ENCODE results near the gene PLD3. TPM values are rescaled to one million over a fixed set of nuclear protein-coding genes. Genes with fewer than 3 reads are reported as not detected.

PLD3 gene
- total and polyA plus RNA-seq, 2 experiments from 2014 or later, result 181 to 490 TPM

DNA sequence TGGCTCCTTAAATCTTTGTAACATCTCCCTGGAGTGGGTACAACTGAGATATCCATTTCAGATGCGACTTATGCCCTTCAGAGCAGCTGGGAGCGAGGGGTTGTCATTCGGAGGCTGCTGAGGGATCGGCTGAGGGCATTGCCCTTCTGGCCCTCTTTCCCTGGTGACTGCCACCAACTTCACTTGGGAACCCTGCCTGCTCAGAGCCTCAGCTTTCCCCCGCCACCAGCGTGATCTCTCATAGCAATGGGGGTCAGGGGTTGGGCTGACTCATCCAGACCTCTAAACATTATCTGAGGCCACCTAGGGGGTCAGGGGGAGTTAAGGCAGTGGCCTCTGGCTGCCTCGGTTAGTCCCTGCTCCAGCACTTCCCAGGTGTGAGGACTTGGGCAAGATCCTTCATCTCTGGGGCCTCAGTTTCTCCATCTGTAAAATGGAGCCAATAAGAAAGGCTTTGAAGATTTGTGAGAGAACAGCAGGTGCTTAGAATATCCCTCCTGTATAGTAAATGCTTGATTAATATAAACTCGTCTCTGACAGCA is 63.5 kb downstream of the PLD3 start:
- no peak for TF ChIP-seq CREB1 (CRISPR knock-in tag; IDR thresholded peaks at IDR 0.05; ENCODE audit: low read depth)
- no peak for TF ChIP-seq EZH2phosphoT487 (IDR thresholded peaks at IDR 0.05; ENCODE audit: unreplicated experiment)
- no peak for TF ChIP-seq STAT1 (IDR thresholded peaks at IDR 0.05; ENCODE audit: unreplicated experiment)
- TF ChIP-seq JUNB (IDR thresholded peaks at IDR 0.05; ENCODE audit: unreplicated experiment), result no peak
- no peak for TF ChIP-seq ZNF331 (CRISPR knock-in tag; IDR thresholded peaks at IDR 0.05; ENCODE audit: low read depth)
- TF ChIP-seq, protein P1, sequence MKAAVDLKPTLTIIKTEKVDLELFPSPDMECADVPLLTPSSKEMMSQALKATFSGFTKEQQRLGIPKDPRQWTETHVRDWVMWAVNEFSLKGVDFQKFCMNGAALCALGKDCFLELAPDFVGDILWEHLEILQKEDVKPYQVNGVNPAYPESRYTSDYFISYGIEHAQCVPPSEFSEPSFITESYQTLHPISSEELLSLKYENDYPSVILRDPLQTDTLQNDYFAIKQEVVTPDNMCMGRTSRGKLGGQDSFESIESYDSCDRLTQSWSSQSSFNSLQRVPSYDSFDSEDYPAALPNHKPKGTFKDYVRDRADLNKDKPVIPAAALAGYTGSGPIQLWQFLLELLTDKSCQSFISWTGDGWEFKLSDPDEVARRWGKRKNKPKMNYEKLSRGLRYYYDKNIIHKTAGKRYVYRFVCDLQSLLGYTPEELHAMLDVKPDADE (IDR thresholded peaks at IDR 0.05), result no peak
- TF ChIP-seq, protein P2, sequence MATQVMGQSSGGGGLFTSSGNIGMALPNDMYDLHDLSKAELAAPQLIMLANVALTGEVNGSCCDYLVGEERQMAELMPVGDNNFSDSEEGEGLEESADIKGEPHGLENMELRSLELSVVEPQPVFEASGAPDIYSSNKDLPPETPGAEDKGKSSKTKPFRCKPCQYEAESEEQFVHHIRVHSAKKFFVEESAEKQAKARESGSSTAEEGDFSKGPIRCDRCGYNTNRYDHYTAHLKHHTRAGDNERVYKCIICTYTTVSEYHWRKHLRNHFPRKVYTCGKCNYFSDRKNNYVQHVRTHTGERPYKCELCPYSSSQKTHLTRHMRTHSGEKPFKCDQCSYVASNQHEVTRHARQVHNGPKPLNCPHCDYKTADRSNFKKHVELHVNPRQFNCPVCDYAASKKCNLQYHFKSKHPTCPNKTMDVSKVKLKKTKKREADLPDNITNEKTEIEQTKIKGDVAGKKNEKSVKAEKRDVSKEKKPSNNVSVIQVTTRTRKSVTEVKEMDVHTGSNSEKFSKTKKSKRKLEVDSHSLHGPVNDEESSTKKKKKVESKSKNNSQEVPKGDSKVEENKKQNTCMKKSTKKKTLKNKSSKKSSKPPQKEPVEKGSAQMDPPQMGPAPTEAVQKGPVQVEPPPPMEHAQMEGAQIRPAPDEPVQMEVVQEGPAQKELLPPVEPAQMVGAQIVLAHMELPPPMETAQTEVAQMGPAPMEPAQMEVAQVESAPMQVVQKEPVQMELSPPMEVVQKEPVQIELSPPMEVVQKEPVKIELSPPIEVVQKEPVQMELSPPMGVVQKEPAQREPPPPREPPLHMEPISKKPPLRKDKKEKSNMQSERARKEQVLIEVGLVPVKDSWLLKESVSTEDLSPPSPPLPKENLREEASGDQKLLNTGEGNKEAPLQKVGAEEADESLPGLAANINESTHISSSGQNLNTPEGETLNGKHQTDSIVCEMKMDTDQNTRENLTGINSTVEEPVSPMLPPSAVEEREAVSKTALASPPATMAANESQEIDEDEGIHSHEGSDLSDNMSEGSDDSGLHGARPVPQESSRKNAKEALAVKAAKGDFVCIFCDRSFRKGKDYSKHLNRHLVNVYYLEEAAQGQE (IDR thresholded peaks at IDR 0.05; ENCODE audit: unreplicated experiment), result no peak
- TF ChIP-seq, protein P3, sequence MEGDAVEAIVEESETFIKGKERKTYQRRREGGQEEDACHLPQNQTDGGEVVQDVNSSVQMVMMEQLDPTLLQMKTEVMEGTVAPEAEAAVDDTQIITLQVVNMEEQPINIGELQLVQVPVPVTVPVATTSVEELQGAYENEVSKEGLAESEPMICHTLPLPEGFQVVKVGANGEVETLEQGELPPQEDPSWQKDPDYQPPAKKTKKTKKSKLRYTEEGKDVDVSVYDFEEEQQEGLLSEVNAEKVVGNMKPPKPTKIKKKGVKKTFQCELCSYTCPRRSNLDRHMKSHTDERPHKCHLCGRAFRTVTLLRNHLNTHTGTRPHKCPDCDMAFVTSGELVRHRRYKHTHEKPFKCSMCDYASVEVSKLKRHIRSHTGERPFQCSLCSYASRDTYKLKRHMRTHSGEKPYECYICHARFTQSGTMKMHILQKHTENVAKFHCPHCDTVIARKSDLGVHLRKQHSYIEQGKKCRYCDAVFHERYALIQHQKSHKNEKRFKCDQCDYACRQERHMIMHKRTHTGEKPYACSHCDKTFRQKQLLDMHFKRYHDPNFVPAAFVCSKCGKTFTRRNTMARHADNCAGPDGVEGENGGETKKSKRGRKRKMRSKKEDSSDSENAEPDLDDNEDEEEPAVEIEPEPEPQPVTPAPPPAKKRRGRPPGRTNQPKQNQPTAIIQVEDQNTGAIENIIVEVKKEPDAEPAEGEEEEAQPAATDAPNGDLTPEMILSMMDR (conservative IDR thresholded peaks at IDR 0.05; ENCODE audit: low read depth in 2 of 2), result no peak
- TF ChIP-seq ZNF114 (CRISPR knock-in tag; IDR thresholded peaks at IDR 0.05), result no peak
- TF ChIP-seq POLR2AphosphoS5 (IDR thresholded peaks at IDR 0.05; ENCODE audit: low read depth), result no peak
- no peak for TF ChIP-seq EZH2 (IDR thresholded peaks at IDR 0.05; ENCODE audit: low read depth, unreplicated experiment)
- no peak for TF ChIP-seq NANOG (IDR thresholded peaks at IDR 0.05; ENCODE audit: borderline replicate concordance)
- TF ChIP-seq, protein P4, sequence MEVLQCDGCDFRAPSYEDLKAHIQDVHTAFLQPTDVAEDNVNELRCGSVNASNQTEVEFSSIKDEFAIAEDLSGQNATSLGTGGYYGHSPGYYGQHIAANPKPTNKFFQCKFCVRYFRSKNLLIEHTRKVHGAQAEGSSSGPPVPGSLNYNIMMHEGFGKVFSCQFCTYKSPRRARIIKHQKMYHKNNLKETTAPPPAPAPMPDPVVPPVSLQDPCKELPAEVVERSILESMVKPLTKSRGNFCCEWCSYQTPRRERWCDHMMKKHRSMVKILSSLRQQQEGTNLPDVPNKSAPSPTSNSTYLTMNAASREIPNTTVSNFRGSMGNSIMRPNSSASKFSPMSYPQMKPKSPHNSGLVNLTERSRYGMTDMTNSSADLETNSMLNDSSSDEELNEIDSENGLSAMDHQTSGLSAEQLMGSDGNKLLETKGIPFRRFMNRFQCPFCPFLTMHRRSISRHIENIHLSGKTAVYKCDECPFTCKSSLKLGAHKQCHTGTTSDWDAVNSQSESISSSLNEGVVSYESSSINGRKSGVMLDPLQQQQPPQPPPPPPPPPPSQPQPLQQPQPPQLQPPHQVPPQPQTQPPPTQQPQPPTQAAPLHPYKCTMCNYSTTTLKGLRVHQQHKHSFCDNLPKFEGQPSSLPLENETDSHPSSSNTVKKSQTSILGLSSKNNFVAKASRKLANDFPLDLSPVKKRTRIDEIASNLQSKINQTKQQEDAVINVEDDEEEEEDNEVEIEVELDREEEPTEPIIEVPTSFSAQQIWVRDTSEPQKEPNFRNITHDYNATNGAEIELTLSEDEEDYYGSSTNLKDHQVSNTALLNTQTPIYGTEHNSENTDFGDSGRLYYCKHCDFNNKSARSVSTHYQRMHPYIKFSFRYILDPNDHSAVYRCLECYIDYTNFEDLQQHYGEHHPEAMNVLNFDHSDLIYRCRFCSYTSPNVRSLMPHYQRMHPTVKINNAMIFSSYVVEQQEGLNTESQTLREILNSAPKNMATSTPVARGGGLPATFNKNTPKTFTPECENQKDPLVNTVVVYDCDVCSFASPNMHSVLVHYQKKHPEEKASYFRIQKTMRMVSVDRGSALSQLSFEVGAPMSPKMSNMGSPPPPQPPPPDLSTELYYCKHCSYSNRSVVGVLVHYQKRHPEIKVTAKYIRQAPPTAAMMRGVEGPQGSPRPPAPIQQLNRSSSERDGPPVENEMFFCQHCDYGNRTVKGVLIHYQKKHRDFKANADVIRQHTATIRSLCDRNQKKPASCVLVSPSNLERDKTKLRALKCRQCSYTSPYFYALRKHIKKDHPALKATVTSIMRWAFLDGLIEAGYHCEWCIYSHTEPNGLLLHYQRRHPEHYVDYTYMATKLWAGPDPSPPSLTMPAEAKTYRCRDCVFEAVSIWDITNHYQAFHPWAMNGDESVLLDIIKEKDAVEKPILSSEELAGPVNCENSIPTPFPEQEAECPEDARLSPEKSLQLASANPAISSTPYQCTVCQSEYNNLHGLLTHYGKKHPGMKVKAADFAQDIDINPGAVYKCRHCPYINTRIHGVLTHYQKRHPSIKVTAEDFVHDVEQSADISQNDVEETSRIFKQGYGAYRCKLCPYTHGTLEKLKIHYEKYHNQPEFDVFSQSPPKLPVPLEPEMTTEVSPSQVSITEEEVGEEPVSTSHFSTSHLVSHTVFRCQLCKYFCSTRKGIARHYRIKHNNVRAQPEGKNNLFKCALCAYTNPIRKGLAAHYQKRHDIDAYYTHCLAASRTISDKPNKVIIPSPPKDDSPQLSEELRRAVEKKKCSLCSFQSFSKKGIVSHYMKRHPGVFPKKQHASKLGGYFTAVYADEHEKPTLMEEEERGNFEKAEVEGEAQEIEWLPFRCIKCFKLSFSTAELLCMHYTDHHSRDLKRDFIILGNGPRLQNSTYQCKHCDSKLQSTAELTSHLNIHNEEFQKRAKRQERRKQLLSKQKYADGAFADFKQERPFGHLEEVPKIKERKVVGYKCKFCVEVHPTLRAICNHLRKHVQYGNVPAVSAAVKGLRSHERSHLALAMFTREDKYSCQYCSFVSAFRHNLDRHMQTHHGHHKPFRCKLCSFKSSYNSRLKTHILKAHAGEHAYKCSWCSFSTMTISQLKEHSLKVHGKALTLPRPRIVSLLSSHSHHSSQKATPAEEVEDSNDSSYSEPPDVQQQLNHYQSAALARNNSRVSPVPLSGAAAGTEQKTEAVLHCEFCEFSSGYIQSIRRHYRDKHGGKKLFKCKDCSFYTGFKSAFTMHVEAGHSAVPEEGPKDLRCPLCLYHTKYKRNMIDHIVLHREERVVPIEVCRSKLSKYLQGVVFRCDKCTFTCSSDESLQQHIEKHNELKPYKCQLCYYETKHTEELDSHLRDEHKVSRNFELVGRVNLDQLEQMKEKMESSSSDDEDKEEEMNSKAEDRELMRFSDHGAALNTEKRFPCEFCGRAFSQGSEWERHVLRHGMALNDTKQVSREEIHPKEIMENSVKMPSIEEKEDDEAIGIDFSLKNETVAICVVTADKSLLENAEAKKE (CRISPR knock-in tag; IDR thresholded peaks at IDR 0.05), result no peak
- Histone ChIP-seq H3F3A (replicated peaks; ENCODE audit: low read depth) (0 out of 2 replicates have a peak, but pooled peaks cover 3% of the 10 kb centered on the region), H3K79me2 (replicated peaks; ENCODE audit: insufficient read depth) (no peaks in the 10 kb centered on the region), H3K9me2 (ENCODE audit: insufficient read depth) (no peaks in the 10 kb centered on the region), H3K27ac (ENCODE audit: low read depth) (no peak overlapping the region), H3K36me3 (ENCODE audit: insufficient read depth) (no peaks in the 10 kb centered on the region), H3K27me3 (ENCODE audit: insufficient read depth) (no peaks in the 10 kb centered on the region), H3K4me1 (ENCODE audit: insufficient read depth) (peaks cover 25% of the 10 kb centered on the region), H2AFZ (no peak overlapping the region), H3K4me3 (no peak overlapping the region), H3K4me2 (no peak overlapping the region), H4K20me1 (replicated peaks; ENCODE audit: insufficient read depth) (no peaks in the 10 kb centered on the region)
- H3K9me3 Mint-ChIP-seq, result no peaks in the 10 kb centered on the region
- H3K4me1 Mint-ChIP-seq, result peaks cover 33% of the 10 kb centered on the region
- peaks cover 4% of the 10 kb centered on the region for H3K27me3 Mint-ChIP-seq (ENCODE audit: insufficient read depth, low read depth, poor library complexity)
- no peak overlapping the region for H3K27ac Mint-ChIP-seq
- ATAC-seq, result no peak
- no peaks in the 10 kb centered on the region for H3K36me3 Mint-ChIP-seq (ENCODE audit: low read depth)
- H3K4me3 Mint-ChIP-seq, result no peak overlapping the region; the same call in 2 of the 3 replicates
- no peak for DNase-seq (ENCODE audit: low spot score)
